Measurements from ENCODE around the gene SERTAD1.

SERTAD1 gene

DNA sequence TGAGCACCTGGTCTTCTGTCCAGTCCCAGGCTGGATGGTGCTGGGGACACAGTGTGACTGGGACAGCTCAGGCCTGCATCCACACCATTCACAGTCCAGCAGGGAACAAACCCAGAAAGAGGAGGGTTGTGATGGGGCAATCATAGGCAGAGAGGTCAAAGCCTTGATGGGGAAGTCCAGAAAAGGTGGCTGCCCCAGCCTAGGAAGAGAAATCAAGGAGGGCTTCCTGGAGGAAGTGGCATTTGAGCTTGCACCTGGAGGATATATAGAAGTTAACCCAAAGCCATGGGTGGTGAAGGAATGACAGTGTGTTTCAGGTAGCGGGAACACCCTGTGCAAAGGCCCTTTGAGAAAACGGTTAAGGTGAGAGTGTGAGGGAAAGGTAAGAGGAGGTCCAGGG lies 10.0 kb downstream of the SERTAD1 start:
- CTCF ChIA-PET = interaction anchor here (1.1 to 1.6 kb wide), 5 partner anchors 9 to 110 kb away, joined by 3 to 5 read pairs (median 3); partner anchors contain the start of gene SERTAD1
- POLR2A ChIA-PET = interaction anchor here (0.7 kb wide), 1 partner anchor 10 kb away, joined by 3 read pairs; no protein-coding TSS in a partner anchor
- TF ChIP-seq, protein P1, sequence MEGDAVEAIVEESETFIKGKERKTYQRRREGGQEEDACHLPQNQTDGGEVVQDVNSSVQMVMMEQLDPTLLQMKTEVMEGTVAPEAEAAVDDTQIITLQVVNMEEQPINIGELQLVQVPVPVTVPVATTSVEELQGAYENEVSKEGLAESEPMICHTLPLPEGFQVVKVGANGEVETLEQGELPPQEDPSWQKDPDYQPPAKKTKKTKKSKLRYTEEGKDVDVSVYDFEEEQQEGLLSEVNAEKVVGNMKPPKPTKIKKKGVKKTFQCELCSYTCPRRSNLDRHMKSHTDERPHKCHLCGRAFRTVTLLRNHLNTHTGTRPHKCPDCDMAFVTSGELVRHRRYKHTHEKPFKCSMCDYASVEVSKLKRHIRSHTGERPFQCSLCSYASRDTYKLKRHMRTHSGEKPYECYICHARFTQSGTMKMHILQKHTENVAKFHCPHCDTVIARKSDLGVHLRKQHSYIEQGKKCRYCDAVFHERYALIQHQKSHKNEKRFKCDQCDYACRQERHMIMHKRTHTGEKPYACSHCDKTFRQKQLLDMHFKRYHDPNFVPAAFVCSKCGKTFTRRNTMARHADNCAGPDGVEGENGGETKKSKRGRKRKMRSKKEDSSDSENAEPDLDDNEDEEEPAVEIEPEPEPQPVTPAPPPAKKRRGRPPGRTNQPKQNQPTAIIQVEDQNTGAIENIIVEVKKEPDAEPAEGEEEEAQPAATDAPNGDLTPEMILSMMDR (IDR thresholded peaks at IDR 0.05; ENCODE audit: insufficient read depth, low read length, missing control alignments) = no peak
- no peak overlapping the region for H3K4me3 ChIP-seq (ENCODE audit: low read depth, low read length)
- DNase-seq (ENCODE audit: low read depth, low spot score) = no peak

DNA sequence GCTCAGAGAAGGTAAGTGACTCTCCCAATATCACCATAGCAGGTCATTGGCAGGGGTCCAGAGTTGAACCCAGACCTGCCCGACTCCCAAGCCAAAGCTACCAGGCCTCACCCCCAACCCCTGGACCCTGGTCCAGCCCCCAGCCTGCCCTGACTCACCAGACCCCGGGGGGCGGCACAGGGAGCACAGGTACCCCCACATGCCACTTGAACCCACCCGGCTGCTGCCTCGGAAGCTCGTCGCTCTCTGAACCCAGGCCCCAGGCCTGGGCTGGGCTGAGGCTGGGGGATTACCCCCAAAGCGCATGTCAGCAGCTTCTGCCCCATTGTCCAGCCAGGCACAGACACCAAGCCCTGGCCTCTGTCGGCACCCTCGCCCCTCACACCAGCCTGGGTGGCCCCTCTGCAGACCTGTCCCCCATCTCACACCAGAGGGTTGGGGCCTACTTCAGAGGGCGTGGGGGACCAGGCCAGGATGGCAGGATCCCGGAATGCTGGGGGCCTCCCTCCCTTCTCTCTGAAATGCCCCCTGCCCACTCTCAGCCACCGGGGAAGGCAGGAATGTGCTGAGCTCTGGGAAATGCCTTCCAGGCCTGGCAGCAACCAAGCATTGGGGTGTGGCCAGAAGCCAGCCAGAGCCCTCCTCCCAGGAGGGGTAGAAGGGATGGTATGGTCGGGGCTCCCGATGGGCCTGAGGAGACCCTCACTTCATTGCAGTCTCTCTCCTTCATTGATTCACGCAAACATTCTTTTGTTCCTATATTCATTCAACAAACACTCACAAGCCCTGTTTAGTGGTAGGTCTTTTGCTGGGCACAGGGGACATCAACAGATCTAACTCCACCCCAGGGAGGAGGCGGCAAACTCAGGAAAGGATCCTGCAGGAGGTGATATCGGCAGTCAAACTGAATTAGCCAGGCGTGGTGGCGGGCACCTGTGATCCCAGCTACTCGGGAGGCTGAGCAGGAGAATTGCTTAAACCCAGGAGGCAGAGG lies 11.0 kb downstream of the SERTAD1 start:
- no peak overlapping the region for H3K4me3 ChIP-seq (ENCODE audit: low read depth, low read length)
- CTCF ChIA-PET = interaction anchor here (0.9 to 2.5 kb wide), 5 partner anchors 8 to 109 kb away, joined by 3 to 14 read pairs (median 3); partner anchors contain the start of gene SERTAD1
- no peak for DNase-seq (ENCODE audit: low read depth, low spot score)
- POLR2A ChIA-PET = interaction anchor here (1.2 kb wide), 1 partner anchor 11 kb away, joined by 4 read pairs; the partner anchor contains the start of gene SERTAD1
- TF ChIP-seq, protein P1 (IDR thresholded peaks at IDR 0.05; ENCODE audit: insufficient read depth, low read length, missing control alignments) = no peak

DNA sequence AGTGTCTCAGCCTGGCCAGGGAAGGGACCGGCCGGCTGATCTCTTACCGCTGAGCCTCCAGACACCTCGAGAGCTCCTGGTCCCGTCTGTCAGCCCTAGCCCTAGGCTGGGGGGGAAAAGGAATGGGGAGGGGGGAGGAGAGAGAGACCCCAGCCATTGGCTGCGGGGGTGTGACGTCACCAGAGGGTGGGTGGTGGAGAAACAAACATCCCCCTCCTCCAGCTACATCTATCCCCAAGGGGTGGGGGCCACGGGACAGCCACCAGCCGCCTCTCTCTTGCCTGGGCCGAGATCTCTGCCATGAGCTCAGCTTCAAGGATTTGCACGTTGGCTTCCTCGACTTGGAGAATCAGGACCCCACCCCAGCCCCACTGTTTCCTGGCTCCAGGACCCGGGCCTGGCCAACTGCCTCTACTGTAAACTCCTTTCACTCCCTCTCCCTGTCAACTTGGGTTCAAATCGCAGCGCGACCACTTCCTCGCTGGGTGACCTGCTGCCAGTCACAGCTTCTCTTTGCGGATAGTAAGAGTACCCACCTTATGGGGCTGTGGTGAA lies 12.4 kb downstream of the SERTAD1 start, which contains the start of gene PRX:
Gene PRX, minus strand, starts transcription at position 88 of the 555 bp plus-strand sequence. CDS start 5,446 bp downstream, outside the sequence.
- no peak for DNase-seq (ENCODE audit: low read depth, low spot score)
- no peak within 1 kb of the TSS for H3K4me3 ChIP-seq (ENCODE audit: low read depth, low read length)
- ChIA-PET POLR2A (interaction anchor here (0.8 to 1.8 kb wide), 2 partner anchors 10 to 13 kb away, joined by 4 to 5 read pairs; partner anchors contain the start of gene SERTAD1), CTCF (interaction anchor here (1.3 to 2.5 kb wide), 2 partner anchors 10 to 51 kb away, joined by 5 to 14 read pairs; no protein-coding TSS in a partner anchor)
- TF ChIP-seq, protein P1 (IDR thresholded peaks at IDR 0.05; ENCODE audit: insufficient read depth, low read length, missing control alignments) = no peak

DNA sequence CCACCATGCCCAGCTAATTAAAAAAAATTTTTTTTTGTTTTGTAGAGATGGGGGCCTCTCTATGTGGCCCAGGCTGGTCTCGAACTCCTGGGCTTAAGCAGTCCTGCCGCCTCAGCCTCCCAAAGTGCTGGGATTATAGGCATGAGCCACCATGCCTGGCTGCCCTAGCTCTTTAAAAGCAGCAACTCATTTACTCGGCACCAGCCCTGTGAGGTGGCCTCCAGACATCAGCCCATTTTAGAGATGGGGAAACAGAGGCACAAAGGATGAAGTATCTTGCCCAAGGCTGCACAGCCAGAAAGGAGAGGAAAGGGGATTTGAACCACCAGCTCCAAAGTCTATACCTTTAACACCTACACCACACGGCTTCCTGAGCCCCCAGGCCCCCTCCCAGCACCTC lies 12.9 kb downstream of the SERTAD1 start:
- TF ChIP-seq, protein P1 (IDR thresholded peaks at IDR 0.05; ENCODE audit: insufficient read depth, low read length, missing control alignments) = no peak
- POLR2A ChIA-PET = interaction anchor here (0.8 to 1.8 kb wide), 2 partner anchors 9 to 13 kb away, joined by 4 to 5 read pairs; partner anchors contain the start of gene SERTAD1
- H3K4me3 ChIP-seq (ENCODE audit: low read depth, low read length) = no peak overlapping the region
- CTCF ChIA-PET = interaction anchor here (0.7 to 7.3 kb wide), 4 partner anchors 8 to 108 kb away, joined by 3 to 62 read pairs (median 10); no protein-coding TSS in a partner anchor
- DNase-seq (ENCODE audit: low read depth, low spot score) = no peak

DNA sequence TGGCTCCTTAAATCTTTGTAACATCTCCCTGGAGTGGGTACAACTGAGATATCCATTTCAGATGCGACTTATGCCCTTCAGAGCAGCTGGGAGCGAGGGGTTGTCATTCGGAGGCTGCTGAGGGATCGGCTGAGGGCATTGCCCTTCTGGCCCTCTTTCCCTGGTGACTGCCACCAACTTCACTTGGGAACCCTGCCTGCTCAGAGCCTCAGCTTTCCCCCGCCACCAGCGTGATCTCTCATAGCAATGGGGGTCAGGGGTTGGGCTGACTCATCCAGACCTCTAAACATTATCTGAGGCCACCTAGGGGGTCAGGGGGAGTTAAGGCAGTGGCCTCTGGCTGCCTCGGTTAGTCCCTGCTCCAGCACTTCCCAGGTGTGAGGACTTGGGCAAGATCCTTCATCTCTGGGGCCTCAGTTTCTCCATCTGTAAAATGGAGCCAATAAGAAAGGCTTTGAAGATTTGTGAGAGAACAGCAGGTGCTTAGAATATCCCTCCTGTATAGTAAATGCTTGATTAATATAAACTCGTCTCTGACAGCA lies 13.8 kb downstream of the SERTAD1 start:
- no peak for DNase-seq (ENCODE audit: low read depth, low spot score)
- TF ChIP-seq, protein P1 (IDR thresholded peaks at IDR 0.05; ENCODE audit: insufficient read depth, low read length, missing control alignments) = no peak
- no peak overlapping the region for H3K4me3 ChIP-seq (ENCODE audit: low read depth, low read length)
- ChIA-PET POLR2A (no interaction called here), CTCF (interaction anchor here (1.1 to 7.3 kb wide), 3 partner anchors 8 to 42 kb away, joined by 3 to 62 read pairs (median 14); no protein-coding TSS in a partner anchor)

Data from AG04449 (cell line).